GM13977 (cell line): ENCODE data around the gene MT1HL1.
"Not testable (repeated sequence)": the region's sequence is repeated elsewhere in the genome, so short reads cannot be mapped to it uniquely, and the experiment has no call there.

Experiments
- DNase-seq: peaks from one replicate; pipeline ENCODE4 v3.0.0; 2012; ENCODE audit warnings: low spot score
- CTCF ChIP-seq: IDR thresholded peaks from 2 replicates; pipeline ENCODE4 v1.5.1; 2012; ENCODE audit warnings: mild to moderate bottlenecking, control low read depth; ENCODE audit not compliant: insufficient read depth; ENCODE audit errors: extremely low read depth, missing control alignments
- in situ Hi-C: fragments of 300-500 bp; cut with MboI; formaldehyde crosslinking; loops from one replicate; pipeline ENCODE4 v1.12.0; 2022; ENCODE audit warnings: low sequenced_read_pairs, low pct_unique_long_range_greater_than_20kb, mixed read lengths, inconsistent platforms; ENCODE audit not compliant: unreplicated experiment

Gene MT1HL1

DNA sequence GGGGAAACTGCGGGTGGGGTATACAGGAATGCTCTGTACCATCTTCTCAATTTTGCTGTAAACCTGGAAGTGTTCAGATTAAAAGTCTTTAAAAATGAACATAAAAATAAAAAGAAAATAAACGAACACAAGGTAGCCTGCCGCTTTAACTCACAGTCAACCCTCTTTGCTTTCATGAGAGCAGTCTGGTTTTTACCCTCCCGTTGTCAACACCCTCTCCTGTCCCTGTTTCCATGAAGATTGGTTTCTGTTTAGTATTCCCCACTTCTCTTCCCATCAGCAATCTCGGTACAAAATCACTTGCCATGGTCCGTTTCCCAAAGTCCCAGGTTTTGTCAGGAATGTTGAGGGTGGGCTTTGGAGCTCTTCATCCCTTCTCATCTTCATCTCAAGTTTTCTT is 28.8 kb downstream of the MT1HL1 start:
- in situ Hi-C loops: no loop called here
- no peak for DNase-seq
- TF ChIP-seq CTCF: no peak

- DNase-seq, in situ Hi-C loops: not testable (repeated sequence)
Measured at GRCh38 chr1:236974025-236974424, 30.2 kb downstream of the MT1HL1 start.

DNA sequence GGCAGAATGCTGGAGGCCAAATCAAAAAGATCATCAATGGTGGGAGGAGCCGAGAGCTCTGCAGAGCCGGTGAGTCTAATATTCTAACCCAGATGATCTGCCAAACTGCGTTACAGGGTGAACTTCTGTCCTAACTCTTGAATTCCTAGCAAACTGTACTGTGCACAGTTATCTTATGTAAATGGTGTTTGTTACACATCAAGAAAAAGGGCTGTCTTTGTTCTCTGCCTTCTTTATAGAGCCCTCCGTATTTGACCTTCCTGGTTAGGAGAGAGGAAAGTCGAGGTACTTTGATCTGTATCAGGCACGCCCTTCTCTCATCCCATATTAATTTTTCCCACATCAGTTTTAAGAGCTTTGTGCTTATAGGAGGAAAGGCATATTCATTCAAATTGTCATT is 37.6 kb downstream of the MT1HL1 start:
- DNase-seq: no peak
- in situ Hi-C loops: no loop called here
- TF ChIP-seq CTCF: no peak

- TF ChIP-seq CTCF: no peak
- DNase-seq: no peak
- in situ Hi-C loops: no loop called here
Measured at GRCh38 chr1:236963920-236964319, 40.3 kb downstream of the MT1HL1 start.

- in situ Hi-C loops: no loop called here
- TF ChIP-seq CTCF: no peak
- DNase-seq: no peak
Measured at GRCh38 chr1:236959112-236959511, 45.1 kb downstream of the MT1HL1 start.

- no peak for DNase-seq
- in situ Hi-C loops: no loop called here
- no peak for TF ChIP-seq CTCF
Measured at GRCh38 chr1:236957235-236957634, 47.0 kb downstream of the MT1HL1 start.
